IPS-18c (cell line): ENCODE measurements around the gene SPINK4.

Experiments
- H3K4me3 ChIP-seq: 2 replicates; pipeline ENCODE4 v1.7.0; 2013; ENCODE audit warnings: low read depth, mild to moderate bottlenecking, low read length, moderate library complexity; ENCODE audit not compliant: insufficient read depth
- H3K9me3 ChIP-seq: one replicate; pipeline ENCODE4 v1.6.1; 2013; ENCODE audit warnings: mild to moderate bottlenecking, low read length, moderate library complexity; ENCODE audit not compliant: control insufficient read depth, insufficient read depth

SPINK4 gene

DNA sequence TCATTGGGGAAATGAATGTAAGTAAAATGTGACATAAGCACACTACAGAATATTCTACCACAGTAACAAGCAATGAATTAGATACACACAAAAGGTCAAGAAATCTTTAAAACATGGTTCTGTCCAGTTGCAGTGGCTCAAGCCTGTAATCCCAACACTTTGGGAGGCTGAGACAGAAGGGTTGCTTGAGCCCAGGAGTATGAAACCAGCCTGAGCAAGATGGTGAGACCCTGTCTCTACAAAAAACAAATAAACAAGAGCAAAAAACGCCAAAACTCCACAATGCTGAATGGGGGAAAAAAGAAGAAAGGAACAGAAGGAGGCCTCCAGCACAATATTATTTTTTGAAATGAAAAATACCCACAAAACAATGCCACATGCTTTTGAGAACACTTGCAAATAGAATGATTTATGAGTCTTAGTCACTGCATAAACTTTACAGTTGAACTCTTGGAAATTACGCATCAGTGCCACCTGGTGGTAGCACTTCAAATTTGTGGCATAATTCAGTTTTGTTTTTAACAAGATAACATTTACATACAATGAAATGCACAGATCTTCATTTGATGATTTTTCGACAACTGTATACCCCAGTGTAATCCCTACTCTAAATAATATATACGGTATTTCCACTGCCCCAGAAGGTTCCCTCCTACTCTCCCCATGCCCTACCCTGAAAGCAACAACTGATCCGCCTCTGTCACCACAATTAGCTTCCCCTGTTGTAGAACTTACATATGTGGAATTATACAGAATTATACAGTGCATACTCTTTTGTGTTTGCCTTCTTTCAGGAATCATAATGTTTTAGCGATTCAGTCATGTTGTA is 14.4 kb upstream of the SPINK4 start:
- H3K4me3 ChIP-seq, result no peak overlapping the region
- H3K9me3 ChIP-seq, result peaks cover 3% of the 10 kb centered on the region

DNA sequence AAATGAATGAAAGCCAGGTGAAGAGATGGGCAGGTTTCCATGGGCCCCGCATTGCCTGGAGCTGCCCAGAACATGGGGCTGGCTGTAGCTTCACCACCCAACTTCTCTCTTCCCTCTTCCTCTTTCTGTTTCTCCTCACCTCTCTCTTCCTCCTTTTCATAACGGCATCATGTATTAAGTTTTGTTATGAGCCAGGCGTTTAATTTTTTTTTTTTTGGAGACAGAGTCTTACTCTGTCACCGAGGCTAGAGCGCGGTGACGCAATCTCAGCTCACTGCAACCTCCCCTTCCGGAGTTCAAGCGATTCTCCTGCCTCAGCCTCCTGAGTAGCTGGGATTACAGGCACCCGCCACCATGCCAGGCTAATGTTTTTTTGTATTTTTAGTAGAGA is 13.0 kb upstream of the SPINK4 start:
- Histone ChIP-seq H3K9me3 (peaks cover 3% of the 10 kb centered on the region), H3K4me3 (no peak overlapping the region)

- H3K9me3 ChIP-seq, result peaks cover 3% of the 10 kb centered on the region
These were observed 12.2 kb upstream of the SPINK4 start for GRCh38 chr9:33227741-33228140.

GRCh38 chr9:33228606-33229005 is 11.4 kb upstream of the SPINK4 start:
- Histone ChIP-seq H3K4me3 (no peak overlapping the region), H3K9me3 (peaks cover 3% of the 10 kb centered on the region)

More at GRCh38 chr9:33227741-33228140, 12.2 kb upstream of the SPINK4 start:
- no peak overlapping the region for H3K4me3 ChIP-seq

- Histone ChIP-seq H3K4me3 (no peak overlapping the region), H3K9me3 (peaks cover 3% of the 10 kb centered on the region)
These were observed 10.4 kb upstream of the SPINK4 start for GRCh38 chr9:33229359-33230114.

DNA sequence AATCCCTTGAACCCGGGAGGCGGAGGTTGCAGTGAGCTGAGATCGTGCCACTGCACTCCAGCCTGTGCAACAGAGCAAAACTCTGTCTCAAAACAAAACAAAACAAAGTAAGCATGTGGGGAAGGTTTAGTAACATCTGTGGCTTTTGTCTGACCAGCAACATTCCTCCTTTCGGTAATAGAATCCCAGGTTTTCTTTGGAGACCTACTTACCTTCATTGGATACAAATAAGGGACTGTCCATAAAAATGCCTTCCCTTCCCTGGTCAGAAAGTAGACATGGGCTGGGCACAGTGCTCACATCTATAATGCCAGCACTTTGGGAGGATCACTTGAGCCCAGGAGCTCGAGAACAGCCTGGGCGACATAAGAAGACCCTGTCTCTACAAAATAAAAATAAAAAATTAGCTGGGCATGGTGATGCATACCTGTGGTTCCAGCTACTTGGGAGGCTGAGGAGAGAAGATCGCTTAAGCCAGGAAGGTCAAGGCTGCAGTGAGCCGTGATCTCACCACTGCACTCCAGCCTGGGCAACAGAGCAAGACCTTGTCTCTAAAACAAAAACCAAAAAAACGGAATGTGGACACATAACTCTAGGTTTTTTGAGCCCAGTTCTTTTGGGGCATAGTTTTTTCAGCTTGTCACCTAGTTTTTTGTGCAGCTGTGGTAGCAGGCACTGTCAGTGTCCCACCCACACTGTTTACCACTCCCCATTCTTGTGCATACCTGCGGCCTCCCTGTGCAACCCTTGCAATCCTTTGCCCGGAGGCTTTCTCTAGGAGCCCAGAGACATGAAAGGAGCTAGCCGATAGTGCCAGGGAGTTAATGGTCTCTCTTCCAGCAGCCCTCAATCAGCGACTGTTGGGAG is 9.0 kb upstream of the SPINK4 start:
- Histone ChIP-seq H3K4me3 (no peak overlapping the region), H3K9me3 (peaks cover 3% of the 10 kb centered on the region)

DNA sequence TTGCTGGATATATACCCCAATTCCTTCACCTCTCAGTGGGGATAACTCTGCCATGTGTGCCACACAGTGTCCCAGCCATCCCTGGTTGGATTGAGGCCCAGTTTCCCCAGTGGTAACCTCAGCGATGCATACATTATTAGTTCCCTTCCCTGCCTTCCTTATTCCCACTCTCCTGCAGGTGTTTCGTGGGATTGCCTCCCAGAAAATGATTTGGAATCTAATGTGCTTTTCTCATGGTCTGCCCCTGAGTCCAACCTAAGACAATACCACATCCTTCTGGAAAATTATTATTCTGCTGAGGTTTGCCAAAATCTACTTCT is 8.4 kb upstream of the SPINK4 start:
- Histone ChIP-seq H3K9me3 (peaks cover 3% of the 10 kb centered on the region), H3K4me3 (no peak overlapping the region)

GRCh38 chr9:33232815-33233214 is 7.2 kb upstream of the SPINK4 start:
- H3K4me3 ChIP-seq, result no peak overlapping the region; the same call in 1 of the 2 replicates

DNA sequence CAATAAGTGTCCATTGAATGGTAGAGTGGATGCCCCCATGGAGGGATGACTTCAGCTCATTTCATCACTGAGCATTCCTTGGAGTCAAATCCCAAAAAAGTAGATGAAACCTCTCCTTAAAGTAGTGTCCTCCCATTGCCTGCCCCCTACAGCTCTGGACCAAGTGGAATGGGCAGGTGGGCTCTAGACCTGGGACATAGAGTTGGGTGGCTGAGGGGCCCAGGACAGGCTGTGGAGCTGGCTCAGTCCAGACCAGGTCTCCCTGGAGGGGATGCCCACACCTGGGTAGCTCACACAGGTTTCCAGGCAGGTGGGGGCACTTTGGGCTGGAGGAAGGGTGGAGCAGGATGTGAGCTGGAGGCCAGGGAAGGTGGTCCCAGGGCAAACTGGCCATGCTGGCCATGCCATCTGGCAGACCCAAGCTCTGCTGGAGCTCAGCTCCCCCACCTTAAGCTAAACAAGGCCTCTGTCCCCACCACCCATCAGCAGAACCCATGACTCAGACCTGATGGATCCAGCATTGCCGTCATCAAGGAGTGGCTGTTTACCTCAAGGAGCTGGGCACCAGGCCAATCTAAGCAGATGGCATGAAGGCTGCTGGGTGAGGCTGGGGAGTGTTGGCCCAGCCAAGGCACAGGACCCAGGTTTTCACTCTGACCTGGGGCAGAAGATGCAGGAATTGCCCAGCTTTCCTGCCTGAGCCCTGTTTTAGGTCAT is 6.2 kb upstream of the SPINK4 start:
- Histone ChIP-seq H3K4me3 (no peak overlapping the region), H3K9me3 (peaks cover 3% of the 10 kb centered on the region)

More at GRCh38 chr9:33232815-33233214, 7.2 kb upstream of the SPINK4 start:
- H3K9me3 ChIP-seq, result peaks cover 3% of the 10 kb centered on the region

DNA sequence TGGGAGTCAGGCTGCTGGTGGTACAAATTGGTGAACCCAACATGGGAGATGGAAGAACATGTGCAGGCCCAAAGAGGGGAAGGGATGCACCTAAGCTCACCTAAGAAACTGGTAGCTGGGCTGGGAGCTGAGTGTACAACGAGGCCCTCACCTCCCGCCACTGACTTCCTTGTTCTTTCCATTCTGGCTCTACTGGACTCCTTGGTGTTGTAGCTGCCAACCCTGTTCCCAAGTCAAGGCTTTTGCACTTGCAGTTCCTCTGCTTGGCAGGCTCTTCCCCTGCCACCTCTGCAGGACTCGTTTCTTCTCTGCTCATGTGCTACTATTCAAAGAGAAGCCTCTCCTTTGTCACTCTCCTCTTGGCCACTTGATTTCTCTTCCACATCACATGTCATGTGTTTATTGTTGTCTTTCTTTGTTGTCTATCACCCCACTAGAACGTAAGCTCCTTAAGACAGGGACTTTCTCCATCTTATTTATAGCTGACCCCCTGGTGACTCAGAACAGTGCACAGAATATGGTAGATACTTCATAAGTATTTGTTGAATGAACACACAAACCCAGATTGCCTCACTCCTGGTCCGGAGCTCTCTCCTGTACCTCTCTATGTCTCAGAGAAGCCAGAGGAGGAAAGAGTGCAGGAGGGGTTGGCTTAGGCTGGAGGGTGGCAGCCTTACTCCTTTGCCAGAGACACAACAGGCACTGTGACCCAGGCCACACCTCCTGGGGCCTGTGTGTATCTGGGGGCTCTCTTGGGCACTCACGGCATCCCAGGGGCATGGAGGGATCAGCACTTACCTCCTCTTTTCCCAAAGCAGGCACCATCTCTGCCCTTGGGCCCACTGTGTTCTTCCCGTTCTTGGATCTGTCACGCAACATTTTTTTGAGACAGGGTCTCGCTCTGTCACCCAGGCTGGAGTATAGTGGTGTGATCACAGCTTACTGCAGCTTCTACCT is 5.2 kb upstream of the SPINK4 start:
- Histone ChIP-seq H3K4me3 (no peak overlapping the region), H3K9me3 (peaks cover under 1% of the 10 kb centered on the region)

DNA sequence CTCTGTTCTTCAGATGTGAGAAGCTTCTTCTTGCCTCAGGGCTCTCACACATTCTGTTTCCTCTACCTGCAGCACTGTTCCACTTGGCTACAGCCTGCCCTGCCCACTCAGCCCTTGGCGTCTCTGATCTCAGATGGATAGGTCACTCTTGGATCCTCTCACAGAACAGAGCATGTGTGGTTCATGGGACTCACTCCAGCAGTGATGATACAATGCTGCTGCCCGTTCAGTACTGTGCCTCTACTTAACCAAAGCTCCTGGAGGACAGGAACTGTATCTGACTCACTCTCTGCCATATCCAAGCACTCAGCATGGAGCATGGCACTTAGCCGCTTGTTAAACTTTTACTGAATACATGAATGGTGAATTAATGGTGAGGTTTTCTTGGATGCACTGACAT is 3.4 kb upstream of the SPINK4 start:
- H3K4me3 ChIP-seq, result no peak overlapping the region

DNA sequence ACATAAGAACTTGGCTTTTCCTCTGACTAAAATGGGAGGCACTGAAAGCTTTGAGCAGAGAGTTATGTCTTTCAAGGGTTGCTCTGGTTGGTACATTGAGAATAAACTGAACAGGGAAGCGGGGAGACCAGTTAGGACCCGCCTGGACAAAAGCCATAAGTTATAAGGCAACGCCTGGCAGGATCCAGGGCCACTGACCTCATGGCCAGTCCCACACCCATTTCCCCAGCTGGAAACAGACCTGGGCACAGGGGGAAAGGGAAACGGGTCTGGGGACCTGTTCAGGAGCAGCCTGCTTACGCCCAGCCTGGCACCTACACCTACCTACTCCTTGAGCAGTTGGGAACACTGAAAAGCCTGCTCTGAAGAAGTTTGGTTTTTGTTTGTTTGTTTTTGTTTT is 1.3 kb downstream of the SPINK4 start:
- Histone ChIP-seq H3K4me3 (no peak overlapping the region), H3K9me3 (no peaks in the 10 kb centered on the region)

More for the DNA sequence above, 3.4 kb upstream of the SPINK4 start:
- H3K9me3 ChIP-seq, result no peaks in the 10 kb centered on the region

DNA sequence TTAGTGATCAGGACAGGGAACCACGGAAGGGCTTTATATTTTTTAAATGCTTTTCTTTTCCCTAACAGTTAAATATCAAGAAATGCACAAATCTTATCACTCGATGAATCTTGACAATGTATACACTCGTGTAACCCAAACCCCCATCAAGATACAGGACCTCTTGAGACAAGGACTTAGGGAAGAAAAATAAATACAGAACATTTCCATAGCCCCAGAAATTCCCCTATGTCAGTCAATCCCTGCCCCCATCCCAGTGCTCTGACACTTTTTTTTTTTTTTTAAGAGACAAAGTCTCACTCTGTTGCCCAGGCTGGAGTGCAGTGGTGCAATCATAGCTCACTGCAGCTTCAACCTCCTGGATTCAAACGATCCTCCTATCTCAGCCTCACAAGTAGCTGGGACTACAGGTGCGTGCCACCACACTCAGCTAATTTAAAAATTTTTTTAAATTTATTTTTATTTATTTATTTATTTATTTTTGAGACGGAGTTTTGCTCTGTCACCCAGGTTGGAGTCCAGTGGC is 2.7 kb downstream of the SPINK4 start:
- Histone ChIP-seq H3K4me3 (no peak overlapping the region), H3K9me3 (no peaks in the 10 kb centered on the region)

DNA sequence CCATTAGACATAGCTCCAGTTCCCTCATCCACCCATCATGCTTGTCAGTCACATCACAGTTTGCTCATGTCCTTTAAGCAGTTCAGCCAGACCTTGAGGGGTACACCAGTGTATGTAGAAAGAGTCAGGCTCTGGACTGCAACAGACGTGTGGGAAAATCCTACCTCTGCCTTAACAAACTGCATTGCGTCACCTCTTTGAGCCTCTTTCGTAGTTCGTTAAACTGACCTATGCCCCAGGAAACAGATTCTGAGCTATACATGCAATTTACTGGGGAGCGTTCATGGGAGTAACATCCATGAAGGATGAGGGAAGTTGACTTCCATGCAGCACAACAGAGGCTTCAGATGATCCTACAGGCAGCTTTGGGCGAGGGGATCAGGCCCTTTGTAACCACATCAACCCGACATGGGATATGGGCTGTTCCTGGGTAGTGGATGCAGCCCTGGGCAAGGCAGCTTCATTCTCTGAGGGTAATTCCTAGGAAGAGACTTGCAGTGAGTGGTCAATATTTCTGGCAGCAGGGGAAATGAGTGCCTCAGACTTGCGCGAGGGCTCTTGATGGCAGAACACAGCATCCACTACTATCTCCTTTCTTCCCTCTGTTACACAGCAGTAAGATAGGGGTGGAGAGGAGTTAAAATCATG is 4.3 kb downstream of the SPINK4 start:
- Histone ChIP-seq H3K9me3 (no peaks in the 10 kb centered on the region), H3K4me3 (no peak overlapping the region)

DNA sequence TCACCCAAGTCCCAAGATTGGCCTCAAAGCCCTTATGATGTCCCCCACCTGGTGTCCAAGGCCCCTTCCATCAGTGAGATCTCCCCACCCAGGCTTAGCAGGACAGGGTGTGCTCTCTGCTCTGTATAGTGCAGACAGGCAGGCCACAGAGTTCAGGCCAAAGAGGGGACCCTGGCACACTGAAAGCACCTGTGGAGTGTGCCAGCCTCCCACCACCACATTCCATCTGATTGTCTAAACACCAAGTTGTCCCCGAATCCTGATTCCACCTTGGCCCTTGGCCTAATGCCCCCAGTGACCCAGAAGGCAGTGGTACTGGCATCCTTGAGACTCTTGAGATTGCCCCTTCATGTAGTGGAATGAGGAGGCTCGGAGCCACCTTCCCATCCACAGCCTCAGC is 5.4 kb downstream of the SPINK4 start:
- Histone ChIP-seq H3K4me3 (no peak overlapping the region), H3K9me3 (no peaks in the 10 kb centered on the region)
